HL-60/S4 (cell line): ENCODE results near the gene ATP6AP2.
"Not testable (repeated sequence)": the region's sequence is repeated elsewhere in the genome, so short reads cannot be mapped to it uniquely, and the experiment has no call there.

ENCODE experiments used
- in situ Hi-C: fragments of 300-500 bp; cut with MboI; formaldehyde crosslinking; loops from 2 replicates; pipeline ENCODE4 v1.14.3; 2022; ENCODE audit warnings: low sequenced_read_pairs

Gene ATP6AP2, protein sequence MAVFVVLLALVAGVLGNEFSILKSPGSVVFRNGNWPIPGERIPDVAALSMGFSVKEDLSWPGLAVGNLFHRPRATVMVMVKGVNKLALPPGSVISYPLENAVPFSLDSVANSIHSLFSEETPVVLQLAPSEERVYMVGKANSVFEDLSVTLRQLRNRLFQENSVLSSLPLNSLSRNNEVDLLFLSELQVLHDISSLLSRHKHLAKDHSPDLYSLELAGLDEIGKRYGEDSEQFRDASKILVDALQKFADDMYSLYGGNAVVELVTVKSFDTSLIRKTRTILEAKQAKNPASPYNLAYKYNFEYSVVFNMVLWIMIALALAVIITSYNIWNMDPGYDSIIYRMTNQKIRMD

DNA sequence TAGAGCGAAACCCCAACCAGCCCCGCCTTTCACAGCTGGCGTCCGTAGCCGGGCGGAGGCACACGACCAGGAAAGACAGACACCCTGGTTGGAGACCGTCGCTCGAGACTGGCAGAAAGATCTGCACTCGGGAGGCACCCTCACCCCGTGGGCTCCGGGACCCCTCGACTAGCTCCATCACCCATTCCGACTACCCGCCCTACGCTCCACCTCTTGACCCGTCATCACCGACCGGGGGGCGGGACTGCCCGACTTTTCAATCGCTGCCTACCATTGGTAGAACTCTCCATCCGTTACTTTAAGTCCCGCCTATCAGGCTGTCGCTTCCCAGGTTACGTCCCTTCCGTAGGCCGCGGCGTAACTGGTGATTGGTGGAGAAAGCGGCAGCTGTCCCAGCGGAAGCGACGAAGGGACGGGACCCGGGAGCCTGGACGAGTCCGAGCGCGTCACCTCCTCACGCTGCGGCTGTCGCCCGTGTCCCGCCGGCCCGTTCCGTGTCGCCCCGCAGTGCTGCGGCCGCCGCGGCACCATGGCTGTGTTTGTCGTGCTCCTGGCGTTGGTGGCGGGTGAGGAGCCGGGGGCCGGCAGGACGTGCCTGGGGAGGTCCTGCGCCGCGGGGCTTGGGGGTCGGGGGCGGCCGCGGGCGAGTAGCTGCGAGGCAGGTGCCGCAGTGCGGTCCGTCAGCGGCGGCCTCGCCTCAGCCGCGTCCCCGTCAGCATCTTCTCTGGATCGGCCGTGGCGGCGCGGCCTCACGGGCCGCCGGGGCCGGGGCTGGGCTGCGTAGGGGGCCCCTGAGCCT is at the start of gene ATP6AP2:
Gene ATP6AP2, plus strand, starts transcription at position 434 of the 799 bp plus-strand sequence. Its CDS starts 96 bp downstream, at position 530.
- in situ Hi-C loops = no loop called here

- in situ Hi-C loops = loop anchor here (25.0 kb wide), 1 partner anchor 256 kb away; no protein-coding TSS in a partner anchor
Observed at GRCh38 chrX:40531056-40531826, 49.5 kb upstream of the ATP6AP2 start.

DNA sequence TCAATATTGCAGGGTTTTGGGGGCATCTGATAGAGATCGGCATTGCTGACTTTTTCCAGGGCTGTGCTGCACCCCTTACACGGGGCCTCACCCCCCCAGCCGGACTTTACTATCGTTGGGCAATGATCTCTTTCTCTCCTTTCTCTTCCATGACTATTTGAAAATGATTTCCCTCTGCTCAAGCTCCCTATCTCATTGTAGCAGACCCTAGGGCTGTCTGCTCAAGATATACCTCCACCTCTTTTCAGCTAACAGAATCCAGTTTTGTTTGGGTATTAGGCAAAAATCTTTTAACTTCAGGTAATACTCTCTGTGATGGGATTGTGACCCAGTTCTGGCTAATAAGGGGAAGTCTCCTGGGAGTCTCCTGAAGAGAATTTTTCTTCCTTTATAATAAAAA is 43.5 kb upstream of the ATP6AP2 start:
- in situ Hi-C loops = loop anchor here (25.0 kb wide), 1 partner anchor 250 kb away; no protein-coding TSS in a partner anchor

DNA sequence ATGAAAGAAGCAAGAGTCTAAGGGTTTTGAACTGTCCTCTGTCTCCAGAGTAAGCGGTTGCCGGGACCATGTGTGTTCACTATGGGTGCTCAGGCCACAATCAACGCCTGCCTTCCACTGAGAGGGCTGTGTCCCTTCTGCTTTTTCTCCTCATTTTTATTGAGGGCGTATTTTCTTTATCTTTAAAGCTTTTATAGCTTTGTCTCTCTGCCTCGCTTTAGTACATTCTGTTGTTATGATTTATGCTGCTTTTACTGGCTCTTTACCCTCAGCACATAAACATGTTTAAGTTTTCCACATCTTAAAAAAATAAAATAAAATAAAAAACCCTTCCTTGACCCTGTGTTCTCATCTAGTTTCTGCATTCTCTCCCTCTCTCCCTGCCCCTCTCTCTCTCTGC is 42.4 kb upstream of the ATP6AP2 start:
- in situ Hi-C loops = loop anchor here (25.0 kb wide), 1 partner anchor 249 kb away; no protein-coding TSS in a partner anchor

GRCh38 chrX:40539214-40540142 is 41.3 kb upstream of the ATP6AP2 start:
- in situ Hi-C loops = loop anchor here (25.0 kb wide), 1 partner anchor 248 kb away; no protein-coding TSS in a partner anchor

- in situ Hi-C loops = loop anchor here (25.0 kb wide), 1 partner anchor 245 kb away; no protein-coding TSS in a partner anchor
Observed at GRCh38 chrX:40542208-40542607, 38.6 kb upstream of the ATP6AP2 start.

DNA sequence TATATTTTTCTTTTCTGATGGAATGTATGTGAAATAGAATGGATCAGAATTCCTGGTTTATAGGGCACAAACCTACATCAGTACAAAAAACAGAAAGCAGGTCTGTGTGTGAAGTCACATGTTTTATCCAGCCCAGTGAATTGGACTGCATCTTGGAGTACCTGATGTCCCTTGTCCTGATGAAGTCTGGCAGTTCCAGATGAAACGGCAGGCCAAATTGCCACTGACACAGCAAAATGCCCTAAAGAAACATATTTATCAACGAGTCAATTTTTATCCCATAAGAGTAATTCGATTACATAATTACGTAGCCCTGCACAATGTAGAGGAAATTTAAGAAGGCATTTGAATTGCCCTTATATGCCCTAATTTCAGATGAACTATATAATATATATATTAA is 37.8 kb upstream of the ATP6AP2 start:
- in situ Hi-C loops = loop anchor here (25.0 kb wide), 1 partner anchor 244 kb away; no protein-coding TSS in a partner anchor

GRCh38 chrX:40543661-40544328 is 37.0 kb upstream of the ATP6AP2 start:
- in situ Hi-C loops = loop anchor here (25.0 kb wide), 1 partner anchor 244 kb away; no protein-coding TSS in a partner anchor

GRCh38 chrX:40544343-40545266 is 36.2 kb upstream of the ATP6AP2 start:
- in situ Hi-C loops = loop anchor here (25.0 kb wide), 1 partner anchor 243 kb away; no protein-coding TSS in a partner anchor

GRCh38 chrX:40546870-40547269 is 33.9 kb upstream of the ATP6AP2 start:
- in situ Hi-C loops = loop anchor here (25.0 kb wide), 1 partner anchor 240 kb away; no protein-coding TSS in a partner anchor

DNA sequence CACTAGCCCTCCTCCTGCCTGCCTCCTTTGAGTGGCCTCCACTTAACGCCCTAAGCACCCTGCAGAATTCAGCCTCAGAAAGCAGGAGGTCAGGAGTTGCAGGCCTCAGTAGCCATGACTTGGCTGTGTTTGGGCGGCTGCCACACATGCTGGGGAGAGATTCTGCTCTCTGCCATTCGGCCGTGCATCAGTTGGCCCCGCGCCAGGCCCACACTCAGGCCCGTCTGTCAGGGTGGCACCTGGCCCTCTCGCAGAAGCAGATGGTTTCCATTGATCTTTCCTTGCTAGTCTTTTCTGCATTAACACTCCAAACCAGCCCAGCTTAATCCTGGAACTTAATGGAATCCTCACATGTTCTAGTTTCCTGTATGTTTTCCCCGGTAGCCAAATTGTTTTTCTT is 30.7 kb upstream of the ATP6AP2 start:
- in situ Hi-C loops = no loop called here

GRCh38 chrX:40552768-40553167 is 28.0 kb upstream of the ATP6AP2 start:
- in situ Hi-C loops = no loop called here

- in situ Hi-C loops = no loop called here
Observed at GRCh38 chrX:40558590-40558989, 22.2 kb upstream of the ATP6AP2 start.

- in situ Hi-C loops = no loop called here
Observed at GRCh38 chrX:40563784-40564183, 17.0 kb upstream of the ATP6AP2 start.

GRCh38 chrX:40564447-40564846 is 16.3 kb upstream of the ATP6AP2 start:
- in situ Hi-C loops = no loop called here

- in situ Hi-C loops = no loop called here
Observed at GRCh38 chrX:40570346-40571093, 10.2 kb upstream of the ATP6AP2 start.

- in situ Hi-C loops = not testable (repeated sequence)
Observed at GRCh38 chrX:40571164-40571563, 9.6 kb upstream of the ATP6AP2 start.
